ENCODE data around the gene CYBC1.

DNA sequence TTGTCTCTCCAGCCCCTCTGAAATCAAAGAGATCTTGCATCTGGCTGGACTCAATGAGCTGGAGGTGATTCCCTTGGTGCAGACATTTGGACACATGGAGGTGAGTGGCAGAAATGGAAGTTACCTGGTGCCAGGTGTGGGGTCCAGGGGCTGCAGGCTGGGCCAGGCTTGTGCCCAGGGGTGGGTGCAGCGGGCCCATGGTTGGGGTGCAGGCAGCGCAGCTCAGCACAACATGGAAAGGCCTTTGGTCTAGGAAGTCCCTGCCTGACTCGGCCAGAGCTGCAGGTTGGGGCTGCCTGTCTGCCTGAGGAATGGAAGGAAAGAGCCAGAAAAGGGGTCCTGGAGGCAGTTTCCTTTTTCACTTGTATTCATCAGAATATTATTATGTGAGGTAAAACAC, 22.0 kb downstream of the CYBC1 start:
- TF ChIP-seq, protein P1, sequence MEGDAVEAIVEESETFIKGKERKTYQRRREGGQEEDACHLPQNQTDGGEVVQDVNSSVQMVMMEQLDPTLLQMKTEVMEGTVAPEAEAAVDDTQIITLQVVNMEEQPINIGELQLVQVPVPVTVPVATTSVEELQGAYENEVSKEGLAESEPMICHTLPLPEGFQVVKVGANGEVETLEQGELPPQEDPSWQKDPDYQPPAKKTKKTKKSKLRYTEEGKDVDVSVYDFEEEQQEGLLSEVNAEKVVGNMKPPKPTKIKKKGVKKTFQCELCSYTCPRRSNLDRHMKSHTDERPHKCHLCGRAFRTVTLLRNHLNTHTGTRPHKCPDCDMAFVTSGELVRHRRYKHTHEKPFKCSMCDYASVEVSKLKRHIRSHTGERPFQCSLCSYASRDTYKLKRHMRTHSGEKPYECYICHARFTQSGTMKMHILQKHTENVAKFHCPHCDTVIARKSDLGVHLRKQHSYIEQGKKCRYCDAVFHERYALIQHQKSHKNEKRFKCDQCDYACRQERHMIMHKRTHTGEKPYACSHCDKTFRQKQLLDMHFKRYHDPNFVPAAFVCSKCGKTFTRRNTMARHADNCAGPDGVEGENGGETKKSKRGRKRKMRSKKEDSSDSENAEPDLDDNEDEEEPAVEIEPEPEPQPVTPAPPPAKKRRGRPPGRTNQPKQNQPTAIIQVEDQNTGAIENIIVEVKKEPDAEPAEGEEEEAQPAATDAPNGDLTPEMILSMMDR (IDR thresholded peaks at IDR 0.05), result no peak
- no peak for TF ChIP-seq POLR2AphosphoS5 (IDR thresholded peaks at IDR 0.05; ENCODE audit: low read depth, low read length)
- TF ChIP-seq, protein P2, sequence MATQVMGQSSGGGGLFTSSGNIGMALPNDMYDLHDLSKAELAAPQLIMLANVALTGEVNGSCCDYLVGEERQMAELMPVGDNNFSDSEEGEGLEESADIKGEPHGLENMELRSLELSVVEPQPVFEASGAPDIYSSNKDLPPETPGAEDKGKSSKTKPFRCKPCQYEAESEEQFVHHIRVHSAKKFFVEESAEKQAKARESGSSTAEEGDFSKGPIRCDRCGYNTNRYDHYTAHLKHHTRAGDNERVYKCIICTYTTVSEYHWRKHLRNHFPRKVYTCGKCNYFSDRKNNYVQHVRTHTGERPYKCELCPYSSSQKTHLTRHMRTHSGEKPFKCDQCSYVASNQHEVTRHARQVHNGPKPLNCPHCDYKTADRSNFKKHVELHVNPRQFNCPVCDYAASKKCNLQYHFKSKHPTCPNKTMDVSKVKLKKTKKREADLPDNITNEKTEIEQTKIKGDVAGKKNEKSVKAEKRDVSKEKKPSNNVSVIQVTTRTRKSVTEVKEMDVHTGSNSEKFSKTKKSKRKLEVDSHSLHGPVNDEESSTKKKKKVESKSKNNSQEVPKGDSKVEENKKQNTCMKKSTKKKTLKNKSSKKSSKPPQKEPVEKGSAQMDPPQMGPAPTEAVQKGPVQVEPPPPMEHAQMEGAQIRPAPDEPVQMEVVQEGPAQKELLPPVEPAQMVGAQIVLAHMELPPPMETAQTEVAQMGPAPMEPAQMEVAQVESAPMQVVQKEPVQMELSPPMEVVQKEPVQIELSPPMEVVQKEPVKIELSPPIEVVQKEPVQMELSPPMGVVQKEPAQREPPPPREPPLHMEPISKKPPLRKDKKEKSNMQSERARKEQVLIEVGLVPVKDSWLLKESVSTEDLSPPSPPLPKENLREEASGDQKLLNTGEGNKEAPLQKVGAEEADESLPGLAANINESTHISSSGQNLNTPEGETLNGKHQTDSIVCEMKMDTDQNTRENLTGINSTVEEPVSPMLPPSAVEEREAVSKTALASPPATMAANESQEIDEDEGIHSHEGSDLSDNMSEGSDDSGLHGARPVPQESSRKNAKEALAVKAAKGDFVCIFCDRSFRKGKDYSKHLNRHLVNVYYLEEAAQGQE (IDR thresholded peaks at IDR 0.05; ENCODE audit: insufficient read depth in 1 of 2, low read depth in 2 of 2, low read length in 1 of 2), result no peak
- TF ChIP-seq TCF7L2 (IDR thresholded peaks at IDR 0.05; ENCODE audit: low read depth, low read length), result no peak
- TF ChIP-seq SIN3A (IDR thresholded peaks at IDR 0.05; ENCODE audit: borderline replicate concordance, insufficient read depth, low read depth, low read length), result no peak

Data from Panc1 (cell line).